T-helper 1 cell treated with Interleukin-12 subunit alpha and Interleukin-12 subunit beta and Interleukin-4 antibody, amounts not matched to agents 30 μg/mL and 1 μg/mL, for 36 hours (primary cell): Measurements from ENCODE around the gene UVRAG.

Experiments
- H3K27ac Mint-ChIP-seq: one replicate; pipeline ENCODE4 v1.8.0; 2021; ENCODE audit warnings: mild to moderate bottlenecking, mixed read lengths
- H3K27me3 Mint-ChIP-seq: one replicate; pipeline ENCODE4 v1.8.0; 2021; ENCODE audit warnings: low read depth, mixed read lengths
- H3K36me3 Mint-ChIP-seq: one replicate; pipeline ENCODE4 v1.8.0; 2021; ENCODE audit warnings: low read depth, mixed read lengths
- H3K4me1 Mint-ChIP-seq: one replicate; pipeline ENCODE4 v1.8.0; 2021; ENCODE audit warnings: low read depth, mixed read lengths
- H3K4me3 Mint-ChIP-seq: one replicate; pipeline ENCODE4 v1.8.0; 2021; ENCODE audit warnings: mild to moderate bottlenecking, moderate library complexity, mixed read lengths
- H3K9me3 Mint-ChIP-seq: one replicate; pipeline ENCODE4 v1.8.0; 2021; ENCODE audit warnings: mixed read lengths

The UVRAG gene

GRCh38 chr11:76152086-76152681, 337.2 kb downstream of the UVRAG start:
- H3K4me3 Mint-ChIP-seq: peak overlapping the region; percentile 64
- peaks cover 24% of the 10 kb centered on the region for H3K27me3 Mint-ChIP-seq
- no peaks in the 10 kb centered on the region for H3K36me3 Mint-ChIP-seq
- H3K27ac Mint-ChIP-seq: no peak overlapping the region
- no peaks in the 10 kb centered on the region for H3K9me3 Mint-ChIP-seq
- peaks cover 19% of the 10 kb centered on the region for H3K4me1 Mint-ChIP-seq

DNA sequence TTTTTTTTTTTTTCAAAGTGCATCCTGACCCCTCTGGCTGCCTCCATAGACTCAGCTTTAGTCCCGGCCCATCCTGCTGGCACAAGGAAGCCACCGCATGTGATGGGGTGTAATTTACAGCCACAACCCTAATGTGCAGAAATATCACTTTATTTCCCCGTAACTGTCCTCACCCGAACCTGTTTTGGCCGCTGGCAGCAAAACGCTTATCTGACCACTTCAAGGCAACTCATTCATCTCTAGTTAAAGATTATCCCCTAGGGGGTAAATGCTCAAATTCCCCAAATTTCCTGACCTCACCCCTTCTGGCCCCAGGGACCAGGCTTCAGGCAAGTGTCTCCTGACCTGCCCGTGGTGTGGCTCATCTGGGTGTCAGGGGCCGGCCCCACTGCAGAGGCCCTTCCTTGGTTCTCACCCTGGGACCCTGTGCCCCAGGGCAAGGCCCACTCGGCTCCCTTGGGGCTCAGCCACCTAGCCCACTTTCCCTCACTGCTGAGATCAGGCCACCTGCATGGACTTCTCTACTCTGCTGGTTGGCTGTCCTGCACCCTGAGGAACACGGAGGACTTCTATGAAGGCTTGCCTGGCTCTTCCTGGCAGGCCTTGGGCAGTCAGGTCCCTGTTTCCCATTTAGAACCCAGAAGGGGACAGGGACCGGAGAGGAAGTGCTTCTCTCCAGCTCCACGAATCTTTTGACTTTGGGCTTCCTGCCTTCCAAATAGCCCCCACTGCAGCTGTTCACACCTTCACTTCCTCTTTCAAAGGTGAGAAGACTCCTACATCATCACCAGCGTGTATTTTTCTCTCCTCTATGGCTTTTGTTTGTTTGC, 337.9 kb downstream of the UVRAG start:
- Mint-ChIP-seq H3K4me3 (peak overlapping the region; percentile 64), H3K27me3 (peaks cover 24% of the 10 kb centered on the region), H3K4me1 (peaks cover 19% of the 10 kb centered on the region), H3K27ac (peak overlapping the region; percentile 50), H3K36me3 (no peaks in the 10 kb centered on the region), H3K9me3 (no peaks in the 10 kb centered on the region)

DNA sequence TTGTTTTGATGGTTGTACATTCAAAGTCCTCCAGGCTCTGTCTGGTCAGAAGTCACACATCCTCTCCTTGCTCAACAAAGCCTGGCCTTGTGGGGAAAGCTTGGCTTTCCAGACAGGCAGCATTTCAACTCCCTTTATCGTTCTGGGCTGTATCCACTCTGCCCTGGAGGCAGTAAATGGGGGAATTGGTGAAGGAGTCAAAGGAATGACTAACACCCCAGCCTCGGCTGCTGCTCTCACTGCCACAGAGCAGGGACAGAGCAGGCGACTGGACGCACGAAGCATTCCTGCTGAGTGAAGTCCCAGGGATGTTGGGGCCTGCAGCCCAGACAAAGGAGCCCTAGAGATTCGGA, 338.5 kb downstream of the UVRAG start:
- Mint-ChIP-seq H3K4me1 (peaks cover 19% of the 10 kb centered on the region), H3K27me3 (peaks cover 24% of the 10 kb centered on the region), H3K27ac (no peak overlapping the region), H3K36me3 (no peaks in the 10 kb centered on the region), H3K9me3 (no peaks in the 10 kb centered on the region), H3K4me3 (peak overlapping the region; percentile 64)

DNA sequence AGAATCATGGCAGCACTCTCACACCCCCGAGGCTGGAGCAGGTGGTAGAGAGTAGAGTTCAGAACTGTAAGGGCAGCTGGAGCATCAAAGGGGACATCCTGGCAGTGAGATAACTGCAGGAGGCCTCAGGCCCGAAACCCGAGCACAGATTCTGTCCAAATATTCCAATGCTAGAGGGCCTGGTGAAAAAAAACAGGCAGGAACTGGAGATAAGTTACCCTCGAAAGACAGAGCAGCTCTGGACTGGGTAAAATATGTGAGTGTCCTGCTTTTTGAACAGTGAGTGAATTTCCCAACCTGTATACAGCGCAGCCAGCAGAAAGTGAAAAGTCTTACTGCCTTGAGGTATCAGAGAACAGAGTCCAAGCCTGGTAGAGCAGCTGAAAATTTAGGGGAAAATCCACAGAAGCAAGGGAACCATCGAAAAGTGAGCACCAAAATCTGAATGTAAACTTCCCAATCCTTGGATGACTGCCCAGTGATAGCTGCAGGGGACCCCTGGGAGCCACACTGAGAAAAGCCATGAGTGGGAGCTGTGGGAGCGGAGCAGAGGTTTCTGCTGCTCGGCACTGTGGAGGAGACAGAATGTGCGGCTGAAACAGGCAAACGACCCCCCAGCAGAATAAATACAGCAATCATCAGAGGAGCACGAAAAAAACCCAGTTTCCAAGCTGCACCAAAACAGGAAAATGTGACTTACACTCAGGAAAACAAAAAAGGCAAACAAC, 340.7 kb downstream of the UVRAG start:
- H3K27ac Mint-ChIP-seq: no peak overlapping the region
- peaks cover 19% of the 10 kb centered on the region for H3K4me1 Mint-ChIP-seq
- H3K27me3 Mint-ChIP-seq: peaks cover 24% of the 10 kb centered on the region
- H3K4me3 Mint-ChIP-seq: no peak overlapping the region
- H3K9me3 Mint-ChIP-seq: no peaks in the 10 kb centered on the region
- H3K36me3 Mint-ChIP-seq: no peaks in the 10 kb centered on the region

DNA sequence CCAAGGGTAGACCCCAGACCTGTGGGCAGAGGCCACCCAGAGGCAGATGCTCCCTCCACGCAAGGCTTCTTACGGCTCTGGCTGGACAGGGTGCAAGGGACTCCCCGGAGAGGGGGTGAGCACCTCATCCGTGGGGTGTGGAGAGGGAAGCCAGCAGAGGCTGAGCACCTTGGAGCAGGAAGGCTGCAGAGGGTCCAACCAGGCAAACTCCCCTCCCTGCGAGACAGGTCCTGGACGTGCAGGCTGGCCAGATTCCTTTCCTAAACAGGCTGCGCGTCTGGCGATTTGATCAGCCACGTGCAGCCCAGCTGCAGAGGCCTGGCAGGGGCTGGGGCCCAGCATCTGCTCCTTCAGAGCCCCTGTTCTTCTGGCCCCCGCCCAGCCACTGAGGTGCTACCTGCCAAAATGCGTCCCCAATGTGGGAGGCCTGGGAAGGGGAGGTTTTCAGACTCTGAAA, 342.0 kb downstream of the UVRAG start:
- no peaks in the 10 kb centered on the region for H3K36me3 Mint-ChIP-seq
- H3K27me3 Mint-ChIP-seq: peaks cover 22% of the 10 kb centered on the region
- no peak overlapping the region for H3K4me3 Mint-ChIP-seq
- H3K4me1 Mint-ChIP-seq: peaks cover 17% of the 10 kb centered on the region
- H3K9me3 Mint-ChIP-seq: no peaks in the 10 kb centered on the region
- H3K27ac Mint-ChIP-seq: no peak overlapping the region

GRCh38 chr11:76157891-76158290, 342.9 kb downstream of the UVRAG start:
- Mint-ChIP-seq H3K27ac (no peak overlapping the region), H3K4me3 (no peak overlapping the region), H3K9me3 (no peaks in the 10 kb centered on the region), H3K36me3 (no peaks in the 10 kb centered on the region), H3K27me3 (peaks cover 17% of the 10 kb centered on the region), H3K4me1 (peaks cover 8% of the 10 kb centered on the region)

GRCh38 chr11:76158394-76159302, 343.6 kb downstream of the UVRAG start:
- Mint-ChIP-seq H3K36me3 (no peaks in the 10 kb centered on the region), H3K27ac (no peak overlapping the region), H3K27me3 (peaks cover 10% of the 10 kb centered on the region)

DNA sequence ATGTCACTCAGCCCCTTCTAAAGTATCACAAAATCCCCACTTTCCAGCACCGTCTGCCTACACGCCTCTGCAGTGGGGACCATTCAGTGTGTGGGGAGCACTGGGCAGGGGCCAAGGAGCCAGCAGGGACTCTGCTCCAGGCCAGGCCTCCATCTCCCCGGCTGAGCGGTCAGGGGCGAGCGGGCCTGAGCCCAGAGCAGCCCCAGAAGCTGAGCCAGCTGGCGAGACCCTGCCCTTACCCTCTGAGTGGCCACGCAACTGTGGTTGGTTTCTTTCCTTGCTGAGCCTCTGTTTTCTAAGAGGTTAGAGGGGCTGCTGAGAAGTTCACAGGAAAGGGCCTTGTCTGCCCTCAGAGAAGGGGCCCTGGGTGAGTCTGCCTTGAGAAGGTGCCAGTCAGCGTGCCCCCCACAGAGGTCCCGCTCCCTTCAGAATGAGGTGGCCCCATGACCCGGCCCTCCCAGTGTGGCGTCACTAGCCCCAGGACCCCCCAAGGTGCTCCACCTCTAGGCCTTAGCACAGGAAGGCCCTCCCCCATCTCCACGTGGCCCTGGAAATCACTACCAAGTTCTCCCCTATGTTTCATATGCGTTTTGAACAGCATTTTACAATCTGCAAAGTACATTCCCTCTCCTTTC, 344.4 kb downstream of the UVRAG start:
- Mint-ChIP-seq H3K4me1 (no peaks in the 10 kb centered on the region), H3K27me3 (peaks cover 10% of the 10 kb centered on the region), H3K27ac (no peak overlapping the region), H3K9me3 (no peaks in the 10 kb centered on the region), H3K36me3 (no peaks in the 10 kb centered on the region), H3K4me3 (no peak overlapping the region)

More at GRCh38 chr11:76158394-76159302, 343.6 kb downstream of the UVRAG start:
- no peak overlapping the region for H3K4me3 Mint-ChIP-seq
- peaks cover under 1% of the 10 kb centered on the region for H3K4me1 Mint-ChIP-seq
- H3K9me3 Mint-ChIP-seq: no peaks in the 10 kb centered on the region

DNA sequence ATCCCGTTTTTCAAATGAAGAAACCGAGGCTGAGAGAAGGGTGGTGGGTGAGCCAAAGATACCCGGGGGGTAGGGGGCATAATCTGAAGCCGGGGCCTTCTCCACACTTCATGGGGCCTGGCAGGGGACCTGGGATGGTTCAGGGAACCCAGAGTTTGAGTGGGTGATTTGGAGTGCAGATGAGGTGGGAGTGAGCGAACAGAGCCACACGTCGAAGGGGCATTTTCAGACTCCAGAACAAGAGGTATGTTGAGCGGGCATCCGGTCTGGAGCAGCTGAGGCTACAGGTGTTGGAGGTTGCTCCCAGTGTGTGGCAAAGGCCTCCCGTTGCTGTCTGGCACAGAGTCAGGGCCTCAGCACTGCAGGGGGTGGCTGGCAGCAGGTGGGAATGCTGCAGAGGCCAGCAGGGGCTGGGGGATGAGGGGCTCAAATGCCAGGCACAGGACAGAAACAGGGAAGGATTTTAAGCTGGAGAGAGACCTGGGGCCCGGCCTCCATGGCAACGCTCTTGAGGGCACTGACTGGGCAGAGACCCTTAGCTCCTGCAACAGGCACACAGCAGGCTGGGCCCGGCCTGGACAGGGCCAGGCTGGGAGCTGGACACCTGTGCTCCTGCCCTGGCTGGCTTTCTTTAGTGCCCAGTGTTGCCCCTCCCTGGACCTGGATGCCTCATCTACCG, 345.1 kb downstream of the UVRAG start:
- Mint-ChIP-seq H3K9me3 (no peaks in the 10 kb centered on the region), H3K4me3 (no peak overlapping the region), H3K27ac (no peak overlapping the region), H3K27me3 (peaks cover 8% of the 10 kb centered on the region), H3K36me3 (no peaks in the 10 kb centered on the region), H3K4me1 (no peaks in the 10 kb centered on the region)

GRCh38 chr11:76160856-76161255, 345.8 kb downstream of the UVRAG start:
- no peak overlapping the region for H3K4me3 Mint-ChIP-seq
- H3K36me3 Mint-ChIP-seq: no peaks in the 10 kb centered on the region
- no peak overlapping the region for H3K27ac Mint-ChIP-seq
- H3K9me3 Mint-ChIP-seq: no peaks in the 10 kb centered on the region
- peaks cover 5% of the 10 kb centered on the region for H3K27me3 Mint-ChIP-seq
- H3K4me1 Mint-ChIP-seq: no peaks in the 10 kb centered on the region

GRCh38 chr11:76161261-76161961, 346.4 kb downstream of the UVRAG start:
- H3K4me3 Mint-ChIP-seq: no peak overlapping the region
- H3K27ac Mint-ChIP-seq: no peak overlapping the region
- H3K36me3 Mint-ChIP-seq: no peaks in the 10 kb centered on the region
- H3K9me3 Mint-ChIP-seq: no peaks in the 10 kb centered on the region
- H3K4me1 Mint-ChIP-seq: no peaks in the 10 kb centered on the region
- peaks cover 3% of the 10 kb centered on the region for H3K27me3 Mint-ChIP-seq

GRCh38 chr11:76162336-76163288, 347.6 kb downstream of the UVRAG start:
- Mint-ChIP-seq H3K36me3 (no peaks in the 10 kb centered on the region), H3K27ac (no peak overlapping the region), H3K9me3 (no peaks in the 10 kb centered on the region), H3K27me3 (no peaks in the 10 kb centered on the region), H3K4me1 (no peaks in the 10 kb centered on the region), H3K4me3 (no peak overlapping the region)
